HG03175 (cell line): Measurements from ENCODE around the gene HMG20A.

Experiments
- ATAC-seq: cut with Tn5 transposase; IDR thresholded peaks from one replicate; pipeline ENCODE4 v1.9.1; 2021; ENCODE audit warnings: mild to moderate bottlenecking, moderate library complexity; ENCODE audit not compliant: unreplicated experiment

The HMG20A gene

DNA sequence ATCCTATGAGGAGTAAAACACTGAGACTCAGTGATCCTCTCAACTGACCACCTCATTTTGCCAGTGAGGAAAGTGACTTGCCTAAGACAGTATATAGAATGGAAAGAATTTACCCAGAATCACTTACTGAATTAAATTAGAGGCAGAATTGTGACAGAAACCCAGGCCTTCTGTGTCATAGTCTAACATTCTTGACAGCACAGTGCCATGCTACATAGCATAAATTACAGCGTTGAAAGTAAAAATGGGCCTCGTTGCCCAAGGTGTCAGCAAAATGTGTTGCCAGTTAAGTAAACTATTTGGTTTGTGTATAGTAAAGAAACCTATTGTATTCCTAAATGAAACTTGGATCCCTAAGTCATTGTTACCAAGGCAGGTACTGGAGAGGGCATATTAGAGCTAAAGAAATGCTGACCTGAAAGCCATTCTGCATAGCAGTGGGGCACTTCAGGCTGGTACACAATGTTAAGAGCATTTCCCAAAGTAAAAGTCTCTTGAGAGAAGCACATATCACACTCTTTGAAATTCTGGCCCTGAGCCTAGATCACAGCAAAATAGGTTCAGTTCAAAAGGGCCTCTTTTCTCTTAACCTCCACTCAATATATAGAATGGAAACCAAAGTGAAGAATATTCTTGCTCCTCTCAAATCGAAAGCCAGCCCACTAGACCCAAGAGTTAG, 53.8 kb downstream of the HMG20A start:
- no peak for ATAC-seq

DNA sequence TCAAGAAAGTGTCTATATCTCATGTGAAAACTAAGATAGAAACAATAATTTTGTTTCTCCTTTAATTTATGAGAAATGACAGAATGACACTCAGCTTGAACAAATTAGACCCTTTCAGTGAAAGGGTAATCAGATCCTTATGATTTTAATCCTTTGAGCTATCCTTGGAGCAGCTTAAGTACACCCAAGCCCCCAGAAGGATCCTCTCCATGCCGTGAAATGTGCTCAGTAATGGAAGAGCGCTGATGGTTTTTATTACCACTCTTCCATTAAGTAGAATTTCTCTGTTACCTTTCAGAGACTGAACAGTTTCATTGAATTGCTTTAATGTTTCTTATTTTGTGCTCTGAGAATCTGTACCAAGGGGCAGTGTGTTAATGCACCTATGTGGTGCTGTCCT, 54.3 kb downstream of the HMG20A start:
- no peak for ATAC-seq

DNA sequence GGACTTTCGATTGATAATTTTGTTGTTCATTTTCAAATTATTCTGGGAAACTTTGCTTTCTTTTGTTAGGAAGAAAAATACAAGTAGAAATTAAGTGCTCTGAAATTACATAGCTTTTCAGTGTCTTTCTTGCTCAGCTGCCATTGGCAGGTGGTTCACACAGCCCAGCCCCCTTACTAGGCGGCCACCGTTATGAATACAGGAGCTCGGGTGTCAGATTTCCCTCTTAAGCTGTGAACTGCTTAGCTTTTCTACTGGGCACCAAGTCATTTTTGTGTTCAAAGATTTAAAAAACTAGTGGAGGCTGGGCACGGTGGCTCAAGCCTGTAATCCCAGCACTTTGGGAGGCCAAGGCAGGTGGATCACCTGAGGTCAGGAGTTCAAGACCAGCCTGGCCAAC, 55.2 kb downstream of the HMG20A start:
- ATAC-seq = no peak

DNA sequence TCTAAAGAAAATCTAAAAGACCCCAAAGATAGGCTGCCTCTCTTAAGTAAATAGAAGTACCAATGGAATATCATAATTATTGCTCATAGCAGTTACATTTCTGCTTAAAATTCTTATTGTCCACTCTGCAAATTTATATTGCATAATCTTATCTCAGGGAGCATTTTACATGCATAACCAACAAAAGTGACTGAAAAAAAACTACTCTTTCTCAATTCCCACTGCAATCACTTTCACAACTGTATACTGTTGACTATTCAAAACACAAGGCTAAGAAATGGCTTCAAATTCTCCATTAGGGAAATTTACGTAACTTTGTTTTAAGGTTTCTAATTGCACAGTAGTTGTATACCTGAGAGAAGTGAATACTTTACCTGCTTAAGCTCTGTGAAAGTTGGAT, 56.3 kb downstream of the HMG20A start:
- no peak for ATAC-seq

DNA sequence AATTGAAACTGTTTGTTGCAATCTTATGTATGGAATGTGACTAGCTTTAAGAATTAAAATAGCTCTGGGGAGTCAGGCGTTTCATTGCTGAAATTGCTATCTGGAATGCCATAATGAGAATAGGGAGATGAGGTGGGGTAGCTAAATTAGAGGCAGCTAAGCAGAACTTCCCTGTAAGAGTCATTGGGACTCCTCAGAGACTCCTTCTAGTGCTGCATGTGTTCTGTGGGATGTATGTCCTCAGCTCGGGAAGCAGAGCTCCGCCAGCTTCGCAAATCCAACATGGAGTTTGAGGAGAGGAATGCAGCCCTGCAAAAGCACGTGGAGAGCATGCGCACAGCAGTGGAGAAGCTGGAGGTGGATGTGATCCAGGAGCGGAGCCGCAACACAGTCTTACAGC, 57.4 kb downstream of the HMG20A start:
- no peak for ATAC-seq

DNA sequence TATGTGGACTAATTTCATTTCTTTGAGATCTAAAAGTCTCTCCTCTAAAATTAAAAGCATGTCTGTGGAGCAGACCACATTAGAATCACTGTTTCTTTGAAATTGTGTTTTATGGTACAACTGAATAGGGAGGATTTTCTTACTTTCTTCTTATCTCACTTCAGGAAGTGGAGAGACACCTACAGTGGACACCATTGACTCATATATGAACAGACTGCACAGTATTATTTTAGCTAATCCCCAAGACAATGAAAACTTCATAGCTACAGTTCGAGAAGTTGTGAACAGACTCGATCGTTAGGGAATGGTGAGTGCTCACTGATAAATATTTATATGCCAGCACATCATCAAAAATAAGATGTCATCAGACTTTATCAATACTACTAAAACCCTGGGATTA, 58.3 kb downstream of the HMG20A start:
- ATAC-seq = no peak

DNA sequence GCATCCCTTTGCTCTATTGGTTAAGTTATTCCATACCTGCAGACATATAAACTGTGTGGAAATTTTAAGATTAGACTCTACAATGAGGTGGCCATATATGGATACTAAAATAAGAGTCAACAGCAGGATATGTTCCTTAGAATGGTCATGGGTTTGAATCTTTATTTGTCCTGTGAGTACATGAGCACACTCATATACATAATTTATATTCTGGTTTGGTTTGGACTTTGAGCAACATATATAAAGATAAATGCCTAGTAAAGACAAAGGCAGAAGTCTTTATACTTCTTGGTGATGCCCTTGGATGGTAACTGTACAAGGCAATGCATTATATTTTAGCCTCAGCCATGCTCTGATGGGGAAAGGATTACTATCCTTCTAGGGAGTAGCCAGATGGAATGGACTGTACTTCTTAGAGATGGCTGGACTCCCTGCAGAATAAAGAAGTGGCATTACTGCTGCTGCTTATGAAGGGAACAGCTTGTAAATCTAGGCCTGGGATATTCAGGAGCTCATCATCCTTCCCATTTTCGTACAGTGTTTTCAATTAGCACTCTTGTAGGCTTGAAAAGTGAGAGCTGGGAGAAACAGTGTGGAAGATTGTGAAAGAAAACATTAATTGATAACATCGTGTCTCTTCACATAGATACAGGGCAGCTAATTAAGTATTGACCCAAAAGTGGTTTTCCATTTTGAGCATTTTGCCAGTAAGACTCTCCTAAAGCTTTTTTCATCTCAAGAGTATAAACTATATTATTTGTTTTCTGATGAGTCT, 60.4 kb downstream of the HMG20A start:
- no peak for ATAC-seq

DNA sequence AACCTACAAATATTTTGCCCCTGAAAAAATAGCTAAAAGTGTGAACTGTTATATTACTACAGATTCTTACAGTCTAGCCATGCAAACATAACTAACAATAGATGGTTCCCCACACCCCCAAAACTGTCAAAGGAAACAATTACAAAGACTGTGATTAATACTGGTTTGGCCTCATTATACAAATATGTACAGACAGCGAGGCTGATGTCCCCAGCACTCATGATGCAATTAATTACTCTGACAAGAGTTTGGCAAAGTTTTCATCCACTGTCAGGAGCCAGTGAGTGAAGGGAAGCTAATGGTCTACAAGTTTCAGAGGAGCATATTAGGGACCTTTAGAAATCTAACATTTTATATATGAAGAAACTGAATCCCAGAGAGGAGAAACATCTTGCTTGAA, 61.0 kb downstream of the HMG20A start:
- no peak for ATAC-seq

DNA sequence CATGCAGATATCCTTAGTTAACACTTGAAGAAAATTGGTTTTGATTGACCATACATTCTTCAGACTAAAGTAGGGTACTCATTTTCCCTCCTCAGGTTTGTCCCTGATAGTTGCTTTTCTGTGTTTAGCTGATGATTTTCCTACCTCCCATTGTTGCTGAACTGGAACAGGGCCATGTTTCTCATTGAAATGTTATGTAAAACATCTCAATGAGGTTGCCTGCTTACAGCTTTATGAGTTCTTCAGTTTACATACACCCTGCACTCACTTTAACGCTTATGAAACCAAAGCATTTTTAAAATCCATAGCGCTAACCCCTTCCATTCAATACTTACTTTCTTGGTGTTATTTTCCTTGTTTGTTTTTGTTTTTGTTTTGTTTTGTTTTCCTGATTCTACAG, 61.9 kb downstream of the HMG20A start:
- no peak for ATAC-seq

DNA sequence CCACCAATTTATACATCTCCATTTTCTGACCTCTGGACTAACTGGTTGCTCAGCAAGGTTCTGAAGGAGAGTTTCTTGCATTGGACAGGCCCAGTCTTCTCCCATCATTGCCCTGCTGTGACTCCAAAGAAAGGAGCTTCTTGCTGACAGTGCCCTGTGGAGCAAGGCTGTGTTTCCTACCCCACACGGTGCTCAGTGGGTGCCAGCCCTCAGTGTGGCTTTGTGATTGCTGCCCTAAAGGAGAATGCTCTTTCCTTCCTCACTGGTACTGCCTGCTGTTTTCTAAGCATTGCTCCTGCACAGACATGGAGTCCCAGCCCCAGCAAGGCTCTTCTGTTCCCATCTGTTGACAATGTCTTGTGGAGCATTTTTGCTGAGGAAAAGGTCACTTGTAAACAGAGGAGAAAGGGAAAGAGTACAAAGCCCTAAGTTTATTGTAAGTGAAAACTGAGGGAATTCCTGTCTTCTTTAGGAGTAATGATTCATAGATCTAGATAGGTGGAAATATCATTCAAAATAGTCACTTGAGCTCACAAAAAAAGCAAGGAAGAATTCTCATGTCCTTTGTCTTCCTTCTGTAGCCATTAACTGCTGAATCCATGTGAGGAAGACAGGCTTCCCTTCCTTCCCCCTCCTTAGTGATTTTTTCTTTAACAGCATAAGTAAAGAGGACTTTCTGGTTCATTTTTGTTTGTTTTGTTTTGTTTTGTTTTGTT, 62.9 kb downstream of the HMG20A start:
- ATAC-seq = no peak

DNA sequence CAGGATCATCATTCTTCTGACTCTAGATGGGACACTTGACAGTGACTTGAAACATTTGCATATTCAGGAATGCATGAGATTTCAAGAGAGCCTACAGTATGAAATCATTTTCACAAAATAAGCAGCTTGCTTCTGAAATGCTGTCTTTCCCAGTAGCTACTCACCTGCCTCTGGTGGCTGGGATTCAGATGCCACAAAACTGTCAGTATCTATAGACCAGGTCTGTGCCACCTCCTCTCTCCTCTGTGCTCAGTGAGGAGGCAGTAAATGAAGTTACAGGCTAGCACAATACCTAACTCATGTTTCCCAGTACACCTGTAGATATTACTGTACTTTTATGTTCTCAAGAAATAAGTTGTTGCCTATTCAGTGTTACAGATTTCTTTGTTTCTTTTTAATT, 64.3 kb downstream of the HMG20A start:
- no peak for ATAC-seq

DNA sequence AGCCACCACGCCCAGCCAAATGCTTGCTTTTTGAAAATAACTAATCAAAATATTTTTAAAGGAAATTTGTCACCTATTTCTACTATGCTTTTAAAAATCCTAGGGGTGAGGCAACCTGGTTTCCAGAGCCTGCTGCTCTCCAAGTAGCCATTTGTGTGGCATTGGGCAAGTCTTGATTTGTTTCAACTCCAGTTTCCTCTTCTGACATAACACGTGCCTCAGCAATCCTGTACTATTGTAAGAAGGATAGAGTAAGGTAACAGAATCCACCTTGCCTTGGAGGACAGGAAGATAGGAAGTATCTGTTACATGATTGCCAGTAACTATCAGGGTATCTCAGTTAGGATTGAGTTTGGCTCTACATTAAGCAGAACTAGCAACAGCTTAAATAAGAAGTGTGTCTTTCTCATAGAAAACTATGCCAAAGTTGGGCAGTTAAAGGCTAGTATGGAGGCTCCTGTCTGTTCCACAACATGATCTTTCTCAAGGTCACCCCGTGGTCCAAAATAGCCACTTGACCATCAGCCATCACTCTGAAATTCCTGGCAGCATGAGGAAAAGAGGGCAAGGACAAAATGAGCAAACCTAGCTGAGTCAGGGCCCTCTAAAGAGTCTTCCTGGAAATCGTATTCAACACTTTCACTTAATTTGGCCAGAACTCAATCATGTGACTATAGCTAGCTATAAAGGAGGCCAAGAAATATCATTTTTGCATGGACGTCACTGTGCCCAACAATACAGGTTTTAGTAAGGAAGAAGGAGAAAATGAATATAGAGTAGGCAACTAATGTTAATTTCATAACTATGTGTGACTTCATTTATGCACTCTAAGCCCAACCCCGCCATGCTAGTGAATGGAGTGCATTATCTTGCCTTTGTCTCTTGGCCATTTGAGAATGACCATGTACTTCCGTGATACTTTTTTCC, 66.1 kb downstream of the HMG20A start:
- ATAC-seq = no peak

DNA sequence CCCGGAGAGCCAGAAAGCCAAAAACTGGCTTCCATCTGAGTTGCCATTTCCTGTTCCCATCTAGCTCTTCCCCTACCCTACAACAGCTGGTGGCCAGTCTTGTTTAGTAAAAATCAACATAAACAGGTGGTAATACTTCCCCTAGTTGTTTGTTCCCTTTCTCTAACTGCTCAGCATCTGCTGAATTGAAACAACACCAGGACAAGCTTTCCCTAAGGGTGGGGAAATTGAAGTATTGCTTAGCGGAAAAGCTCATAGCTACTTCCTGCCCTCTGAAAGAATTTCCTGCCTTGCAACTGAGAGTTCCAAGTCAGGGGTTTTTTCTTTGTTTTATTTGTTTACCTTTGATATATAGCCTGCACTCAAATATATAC, 66.8 kb downstream of the HMG20A start:
- ATAC-seq = no peak

DNA sequence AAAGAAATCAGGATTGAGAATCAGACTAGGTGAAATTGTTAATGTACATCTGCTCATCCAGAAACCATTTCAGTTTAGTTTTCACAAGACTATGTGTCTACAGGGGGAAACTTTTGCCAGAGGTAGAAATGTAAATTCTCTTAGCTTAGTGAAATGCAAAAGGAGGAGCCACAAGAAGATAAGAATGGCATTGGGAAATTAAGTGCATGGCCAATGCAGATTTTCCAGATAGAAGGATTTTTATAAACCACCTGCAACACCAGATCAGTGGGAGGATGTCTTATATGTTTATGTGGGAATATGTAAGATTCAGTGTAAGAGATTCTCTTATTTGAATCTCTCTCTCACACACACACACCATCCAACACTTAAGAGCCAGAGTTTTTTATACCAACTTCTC, 67.2 kb downstream of the HMG20A start:
- no peak for ATAC-seq

DNA sequence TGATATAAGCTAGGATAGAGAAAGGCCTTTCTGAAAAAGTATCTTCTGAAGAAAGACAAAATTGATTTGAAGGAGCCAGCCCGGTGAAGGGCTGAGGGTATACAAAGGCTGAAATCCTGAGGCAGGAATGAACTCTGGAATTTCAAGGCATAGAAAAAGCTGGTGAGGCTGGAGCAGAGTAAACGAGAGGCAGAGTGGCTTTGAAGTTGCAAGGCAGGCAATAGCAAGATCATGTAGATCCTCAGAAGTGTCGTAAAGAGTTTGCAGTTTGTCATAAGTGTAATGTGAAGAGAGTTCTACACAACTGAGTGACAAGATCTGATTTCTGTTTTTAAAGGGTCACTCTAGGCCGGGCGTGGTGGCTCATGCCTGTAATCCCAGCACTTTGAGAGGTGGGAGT, 69.0 kb downstream of the HMG20A start:
- no peak for ATAC-seq

DNA sequence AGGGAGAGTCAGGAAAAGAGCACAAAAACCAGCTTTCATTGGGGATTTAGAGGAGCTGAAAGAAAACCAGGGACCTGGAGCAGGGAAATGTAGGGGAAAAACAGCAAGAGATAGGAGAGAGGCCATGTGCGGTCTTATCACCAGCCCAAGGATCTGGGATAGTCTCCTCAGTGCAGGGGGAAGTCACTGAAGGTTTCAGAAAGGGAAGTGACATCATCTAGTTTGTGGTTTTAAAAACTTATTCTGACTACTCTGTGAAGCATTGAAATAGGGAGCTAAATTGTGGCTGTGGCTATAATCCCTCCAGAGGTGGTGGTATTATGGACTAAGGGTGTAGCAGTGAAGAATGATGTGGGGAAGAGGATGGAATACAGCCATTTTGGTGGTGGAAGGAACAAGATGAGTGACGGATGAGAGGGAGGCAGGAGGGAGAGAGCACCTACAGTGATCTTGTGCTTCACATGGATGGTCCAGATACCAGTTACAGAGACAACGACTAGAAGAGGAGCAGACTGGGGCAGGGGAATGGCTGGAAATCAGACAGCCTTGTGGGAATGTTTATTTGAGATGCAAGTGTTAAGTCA, 72.7 kb downstream of the HMG20A start:
- no peak for ATAC-seq

DNA sequence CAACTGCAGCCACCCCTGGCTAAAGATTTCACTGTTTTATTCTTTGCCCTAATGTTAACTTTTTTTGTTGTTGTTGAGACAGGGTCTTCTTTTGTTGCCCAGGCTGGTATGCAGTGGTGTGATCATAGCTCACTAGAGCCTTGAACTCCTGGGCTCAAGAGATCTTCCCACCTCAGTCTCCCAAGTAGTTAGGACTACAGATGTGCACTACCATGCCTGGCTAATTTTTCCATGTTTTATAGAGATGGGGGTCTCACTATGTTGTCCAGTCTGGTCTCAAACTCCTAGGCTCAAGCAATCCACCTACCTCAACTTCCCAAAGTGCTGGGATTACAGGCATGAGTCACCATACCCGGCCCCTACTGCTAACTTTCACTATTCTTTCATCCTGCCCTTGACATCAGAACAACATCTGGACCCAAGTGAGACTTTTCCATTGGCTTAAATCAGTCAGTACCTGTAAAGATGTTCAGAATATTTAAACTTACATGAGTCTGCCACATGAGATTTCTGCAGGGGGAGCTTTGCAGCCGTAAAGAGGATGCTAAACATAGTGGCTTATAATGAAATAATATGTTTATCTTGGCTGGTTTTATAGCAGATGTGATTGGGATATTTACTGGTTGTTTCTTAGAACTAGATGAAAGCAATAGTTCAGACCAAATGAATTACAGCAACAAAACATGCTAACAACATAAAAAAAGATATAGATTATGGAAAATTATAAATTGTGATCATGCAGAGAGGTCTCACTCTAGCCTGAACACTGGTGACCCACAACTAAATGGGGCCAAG, 73.6 kb downstream of the HMG20A start:
- no peak for ATAC-seq

DNA sequence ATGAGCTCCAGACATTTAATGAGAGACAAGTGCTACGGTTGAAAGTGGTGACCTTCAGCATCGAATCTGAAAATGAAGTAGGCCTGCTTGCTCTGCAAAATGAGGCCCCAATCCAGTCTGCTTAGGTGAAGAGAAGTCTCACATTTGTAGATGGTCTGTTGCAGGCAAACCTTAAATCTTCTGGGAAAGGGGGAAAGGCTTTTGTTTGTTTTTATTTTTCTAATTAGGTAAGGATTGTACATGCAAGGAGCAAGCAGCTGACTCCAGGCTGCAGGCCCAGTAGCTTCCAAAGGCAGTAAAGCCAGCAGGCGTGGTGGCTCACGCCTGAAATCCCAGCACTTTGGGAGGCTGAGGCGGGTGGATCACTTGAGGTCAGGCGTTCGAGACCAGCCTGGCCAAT, 74.3 kb downstream of the HMG20A start:
- no peak for ATAC-seq

DNA sequence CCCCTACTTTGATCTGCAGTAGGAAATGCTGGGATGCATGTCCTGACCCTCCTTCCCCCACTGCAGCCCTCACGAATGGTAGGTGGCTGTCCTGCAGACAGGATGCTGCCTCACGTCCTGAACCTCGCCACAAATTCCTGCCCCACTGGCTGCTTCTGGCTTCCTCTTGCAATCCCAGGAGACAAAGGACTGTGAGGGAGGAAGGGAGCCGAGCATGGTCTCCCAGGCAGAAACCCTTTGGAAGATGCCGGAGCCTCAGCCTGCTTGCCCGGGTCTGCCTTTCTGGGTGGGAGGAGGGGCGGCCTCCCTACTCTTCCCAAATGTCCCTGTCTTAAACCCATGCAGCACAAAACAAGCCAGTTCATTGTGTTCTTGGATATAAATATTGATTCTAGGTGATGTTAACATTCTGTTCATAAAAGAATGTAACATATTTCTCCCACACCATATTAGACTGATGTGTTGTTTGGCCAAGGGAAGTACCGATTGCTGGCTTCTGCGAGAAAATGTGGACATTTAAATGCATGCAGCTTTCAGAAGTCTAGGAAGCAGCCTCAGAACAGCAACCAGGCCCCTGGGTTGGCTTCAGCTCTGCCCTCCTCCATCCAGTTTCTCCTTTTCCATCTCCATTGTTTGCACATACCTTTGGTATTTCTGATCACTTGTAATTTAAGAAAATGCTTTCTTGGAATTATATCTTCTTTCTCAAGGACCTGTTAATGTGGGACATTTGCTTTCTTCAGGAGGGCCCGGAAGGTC, 75.3 kb downstream of the HMG20A start:
- no peak for ATAC-seq
